A549 (cell line): Measurements from ENCODE around the gene KRT6B. TPM values are rescaled to one million over a fixed set of nuclear protein-coding genes. Genes with fewer than 3 reads are reported as not detected.
A peak's percentile ranks its signal among the peaks of the same experiment; 100 is the strongest.

Source experiments
- ATAC-seq, 2 experiments: fragments of 200-7000 bp in 1 of 2; fragments of >200 bp in 1 of 2; cut with Nextera tagmentation in 1 of 2; cut with Tn5 transposase in 1 of 2; 3 replicates each; pipeline versions ENCODE4 v1.8.0 to v1.9.1; 2018 to 2020; ENCODE audit warnings: mild to moderate bottlenecking in 1 of 2, moderate library complexity in 1 of 2
- CTCF ChIA-PET: fragments of 300-600 bp; sonication (Branson Sonifier 250); formaldehyde crosslinking; extraction: SDS; loops from one replicate; lab custom pipeline; 2021; ENCODE audit warnings: antibody characterized with exemption, inconsistent platforms; lab: Yijun Ruan, JAX
- POLR2A ChIA-PET: fragments of 350-600 bp; formaldehyde crosslinking; extraction: SDS; loops from one replicate; lab custom pipeline; 2021; ENCODE audit warnings: antibody characterized with exemption, inconsistent platforms; lab: Yijun Ruan, JAX
- DNase-seq, 2 experiments: peaks; one replicate each; pipeline versions ENCODE4 v3.0.0 to v3.0.0-alpha.2; 2011 to 2016; ENCODE audit warnings: low read depth in 1 of 2, low spot score in 1 of 2
- FAIRE-seq: peaks from 2 replicates; lab custom pipeline; 2011; peaks lifted over from hg19 to GRCh38; lab: Jason Lieb, UNC
- H3K27ac ChIP-seq, 2 experiments: fragments of >200 bp; sonication (Bioruptor Twin); formaldehyde crosslinking; 3 replicates each; pipeline ENCODE4 v1.5.1; 2016 to 2017
- H3K4me1 ChIP-seq: fragments of >200 bp; sonication (Bioruptor Twin); formaldehyde crosslinking; 3 replicates; pipeline ENCODE4 v1.6.1; 2016
- H3K4me2 ChIP-seq: fragments of >200 bp; sonication (Bioruptor Twin); formaldehyde crosslinking; 3 replicates; pipeline ENCODE4 v1.6.1; 2016
- H3K4me3 ChIP-seq: fragments of >200 bp; sonication (Bioruptor Twin); formaldehyde crosslinking; 3 replicates; pipeline ENCODE4 v1.5.1; 2016
- H3K9me3 ChIP-seq: fragments of >200 bp; sonication (Bioruptor Twin); formaldehyde crosslinking; 3 replicates; pipeline ENCODE4 v1.6.1; 2016
- CBX8 ChIP-seq: fragments of 200-600 bp; sonication (generic); IDR thresholded peaks from 2 replicates; pipeline ENCODE4 v1.6.1; 2016
- EHF ChIP-seq: fragments of 250-450 bp; sonication (Bioruptor Pico); IDR thresholded peaks from 2 replicates; pipeline ENCODE4 v1.5.0; 2020; ENCODE audit warnings: mild to moderate bottlenecking
- EP300 ChIP-seq, 2 experiments: fragments of >200 bp; sonication (Bioruptor Twin); formaldehyde crosslinking; IDR thresholded peaks; 2 replicates in 1 of 2; 3 replicates in 1 of 2; pipeline ENCODE4 v1.6.1; 2016 to 2017
- ESRRA ChIP-seq: fragments of 150-350 bp; IDR thresholded peaks from 2 replicates; pipeline ENCODE4 v1.6.1; 2014; ENCODE audit warnings: mild to moderate bottlenecking, low read length, borderline replicate concordance
- FOSL2 ChIP-seq, 2 experiments: fragments of 450-650 bp in 1 of 2; fragments of >200 bp in 1 of 2; sonication (Bioruptor Twin) in 1 of 2; formaldehyde crosslinking; IDR thresholded peaks; 2 replicates each; pipeline versions ENCODE4 v1.5.0 to v1.6.1; 2016 to 2020; ENCODE audit warnings: mild to moderate bottlenecking in 1 of 2, moderate library complexity in 1 of 2
- FOXS1 ChIP-seq: fragments of 250-450 bp; sonication (Bioruptor Pico); IDR thresholded peaks from 2 replicates; pipeline ENCODE4 v1.5.0; 2020; ENCODE audit warnings: mild to moderate bottlenecking, moderate library complexity
- GATA3 ChIP-seq: IDR thresholded peaks from 2 replicates; pipeline ENCODE4 v1.6.1; 2012; ENCODE audit warnings: borderline replicate concordance
- HES2 ChIP-seq: fragments of >200 bp; sonication (Bioruptor Twin); formaldehyde crosslinking; IDR thresholded peaks from 2 replicates; pipeline ENCODE4 v1.6.1; 2016
- HOXB13 ChIP-seq: fragments of 250-450 bp; sonication (Bioruptor Pico); IDR thresholded peaks from 2 replicates; pipeline ENCODE4 v1.5.0; 2020; ENCODE audit warnings: low read depth, mild to moderate bottlenecking, moderate library complexity
- HOXB5 ChIP-seq: fragments of 250-450 bp; sonication (Bioruptor Pico); IDR thresholded peaks from 2 replicates; pipeline ENCODE4 v1.5.0; 2020; ENCODE audit warnings: mild to moderate bottlenecking, moderate library complexity
- MYC ChIP-seq: IDR thresholded peaks from 2 replicates; pipeline ENCODE4 v1.6.1; 2012; ENCODE audit warnings: mild to moderate bottlenecking, inconsistent platforms, low read length, improper control_type of control experiment, borderline replicate concordance
- RCOR1 ChIP-seq: fragments of 150-350 bp; IDR thresholded peaks from 2 replicates; pipeline ENCODE4 v1.6.1; 2014; ENCODE audit warnings: antibody characterized with exemption, low read length, low read depth
- RFX5 ChIP-seq: fragments of 450-650 bp; IDR thresholded peaks from 2 replicates; pipeline ENCODE4 v1.7.1; 2014; ENCODE audit warnings: antibody characterized with exemption, mild to moderate bottlenecking, moderate library complexity
- SMC3 ChIP-seq: fragments of >200 bp; sonication (Bioruptor Twin); formaldehyde crosslinking; IDR thresholded peaks from 3 replicates; pipeline ENCODE4 v1.6.1; 2018; ENCODE audit warnings: inconsistent platforms
- TFCP2L1 ChIP-seq: fragments of 250-450 bp; sonication (Bioruptor Pico); IDR thresholded peaks from 2 replicates; pipeline ENCODE4 v1.5.0; 2021; ENCODE audit warnings: mild to moderate bottlenecking
- WGBS: methylation state at CpG from one replicate; pipeline ENCODE4 v1.1.6; 2017; ENCODE audit errors: missing lambda C conversion rate; 5-methylcytosine and 5-hydroxymethylcytosine counted together
- polyA plus RNA-seq, 4 experiments: library from polyadenylated mRNA; depleted of rRNA in 3 of 4; stranded (reverse); fragments of >200 nt; fragmentation: RNase III in 1 of 4; extraction: RNeasy Plus Mini Kit Qiagen cat#74134 plus additional on column Dnase treatment in 1 of 4; gene quantifications; 2 replicates in 3 of 4; 3 replicates in 1 of 4; pipeline ENCODE4 v1.2.3, GENCODE V29; 2011 to 2017
- TF ChIP-seq, protein P1 (sequence below): IDR thresholded peaks from 2 replicates; pipeline ENCODE4 v1.6.1; 2012
- TF ChIP-seq, protein P2 (sequence below): fragments of 200-600 bp; sonication (generic); IDR thresholded peaks from 2 replicates; pipeline ENCODE4 v1.6.1; 2016; ENCODE audit warnings: antibody characterized with exemption, mild to moderate bottlenecking, moderate library complexity
- TF ChIP-seq, protein P3 (sequence below): fragments of 250-450 bp; sonication (Bioruptor Pico); IDR thresholded peaks from 2 replicates; pipeline ENCODE4 v1.5.0; 2021; ENCODE audit warnings: mild to moderate bottlenecking, moderate library complexity, borderline replicate concordance
- TF ChIP-seq, protein P4 (sequence below): fragments of >200 bp; sonication (Bioruptor Twin); formaldehyde crosslinking; IDR thresholded peaks from 3 replicates; pipeline ENCODE4 v1.6.1; 2016

Gene KRT6B
- polyA plus RNA-seq, 2 of the 4 experiments (the other 2 are of a cell fraction): not detected

GRCh38 chr12:52437508-52437907 is 14.4 kb downstream of the KRT6B start:
- Histone ChIP-seq H3K4me3 (no peak overlapping the region), H3K9me3 (no peaks in the 10 kb centered on the region), H3K4me1 (peaks cover 18% of the 10 kb centered on the region), H3K27ac (0 out of 6 replicates have a peak overlapping the region, but pooled peaks of 1 of the 2 experiments have one; percentile 24), H3K4me2 (no peak overlapping the region)
- ATAC-seq: no peak
- ChIA-PET POLR2A (no interaction called here), CTCF (interaction anchor here (0.5 to 1.4 kb wide), 3 partner anchors 28 to 379 kb away, joined by 3 to 4 read pairs (median 3); no protein-coding TSS in a partner anchor)
- TF ChIP-seq EHF (no peak), GATA3 (no peak), RCOR1 (no peak), ESRRA (no peak), HES2 (no peak), HOXB13 (CRISPR knock-in tag) (no peak), CBX8 (no peak), TFCP2L1 (no peak), EP300 (IDR thresholded peaks at IDR 0.05) (no peak), SMC3 (no peak), HOXB5 (CRISPR knock-in tag) (no peak)
- TF ChIP-seq, protein P1, sequence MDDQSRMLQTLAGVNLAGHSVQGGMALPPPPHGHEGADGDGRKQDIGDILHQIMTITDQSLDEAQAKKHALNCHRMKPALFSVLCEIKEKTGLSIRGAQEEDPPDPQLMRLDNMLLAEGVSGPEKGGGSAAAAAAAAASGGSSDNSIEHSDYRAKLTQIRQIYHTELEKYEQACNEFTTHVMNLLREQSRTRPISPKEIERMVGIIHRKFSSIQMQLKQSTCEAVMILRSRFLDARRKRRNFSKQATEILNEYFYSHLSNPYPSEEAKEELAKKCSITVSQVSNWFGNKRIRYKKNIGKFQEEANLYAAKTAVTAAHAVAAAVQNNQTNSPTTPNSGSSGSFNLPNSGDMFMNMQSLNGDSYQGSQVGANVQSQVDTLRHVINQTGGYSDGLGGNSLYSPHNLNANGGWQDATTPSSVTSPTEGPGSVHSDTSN: no peak
- TF ChIP-seq, protein P2, sequence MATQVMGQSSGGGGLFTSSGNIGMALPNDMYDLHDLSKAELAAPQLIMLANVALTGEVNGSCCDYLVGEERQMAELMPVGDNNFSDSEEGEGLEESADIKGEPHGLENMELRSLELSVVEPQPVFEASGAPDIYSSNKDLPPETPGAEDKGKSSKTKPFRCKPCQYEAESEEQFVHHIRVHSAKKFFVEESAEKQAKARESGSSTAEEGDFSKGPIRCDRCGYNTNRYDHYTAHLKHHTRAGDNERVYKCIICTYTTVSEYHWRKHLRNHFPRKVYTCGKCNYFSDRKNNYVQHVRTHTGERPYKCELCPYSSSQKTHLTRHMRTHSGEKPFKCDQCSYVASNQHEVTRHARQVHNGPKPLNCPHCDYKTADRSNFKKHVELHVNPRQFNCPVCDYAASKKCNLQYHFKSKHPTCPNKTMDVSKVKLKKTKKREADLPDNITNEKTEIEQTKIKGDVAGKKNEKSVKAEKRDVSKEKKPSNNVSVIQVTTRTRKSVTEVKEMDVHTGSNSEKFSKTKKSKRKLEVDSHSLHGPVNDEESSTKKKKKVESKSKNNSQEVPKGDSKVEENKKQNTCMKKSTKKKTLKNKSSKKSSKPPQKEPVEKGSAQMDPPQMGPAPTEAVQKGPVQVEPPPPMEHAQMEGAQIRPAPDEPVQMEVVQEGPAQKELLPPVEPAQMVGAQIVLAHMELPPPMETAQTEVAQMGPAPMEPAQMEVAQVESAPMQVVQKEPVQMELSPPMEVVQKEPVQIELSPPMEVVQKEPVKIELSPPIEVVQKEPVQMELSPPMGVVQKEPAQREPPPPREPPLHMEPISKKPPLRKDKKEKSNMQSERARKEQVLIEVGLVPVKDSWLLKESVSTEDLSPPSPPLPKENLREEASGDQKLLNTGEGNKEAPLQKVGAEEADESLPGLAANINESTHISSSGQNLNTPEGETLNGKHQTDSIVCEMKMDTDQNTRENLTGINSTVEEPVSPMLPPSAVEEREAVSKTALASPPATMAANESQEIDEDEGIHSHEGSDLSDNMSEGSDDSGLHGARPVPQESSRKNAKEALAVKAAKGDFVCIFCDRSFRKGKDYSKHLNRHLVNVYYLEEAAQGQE: no peak
- TF ChIP-seq, protein P3, sequence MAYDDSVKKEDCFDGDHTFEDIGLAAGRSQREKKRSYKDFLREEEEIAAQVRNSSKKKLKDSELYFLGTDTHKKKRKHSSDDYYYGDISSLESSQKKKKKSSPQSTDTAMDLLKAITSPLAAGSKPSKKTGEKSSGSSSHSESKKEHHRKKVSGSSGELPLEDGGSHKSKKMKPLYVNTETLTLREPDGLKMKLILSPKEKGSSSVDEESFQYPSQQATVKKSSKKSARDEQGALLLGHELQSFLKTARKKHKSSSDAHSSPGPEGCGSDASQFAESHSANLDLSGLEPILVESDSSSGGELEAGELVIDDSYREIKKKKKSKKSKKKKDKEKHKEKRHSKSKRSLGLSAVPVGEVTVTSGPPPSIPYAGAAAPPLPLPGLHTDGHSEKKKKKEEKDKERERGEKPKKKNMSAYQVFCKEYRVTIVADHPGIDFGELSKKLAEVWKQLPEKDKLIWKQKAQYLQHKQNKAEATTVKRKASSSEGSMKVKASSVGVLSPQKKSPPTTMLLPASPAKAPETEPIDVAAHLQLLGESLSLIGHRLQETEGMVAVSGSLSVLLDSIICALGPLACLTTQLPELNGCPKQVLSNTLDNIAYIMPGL: no peak
- FAIRE-seq: no peak
- DNase-seq: no peak
- WGBS: 71% methylated on average over 9 of the region's 9 CpGs

DNA sequence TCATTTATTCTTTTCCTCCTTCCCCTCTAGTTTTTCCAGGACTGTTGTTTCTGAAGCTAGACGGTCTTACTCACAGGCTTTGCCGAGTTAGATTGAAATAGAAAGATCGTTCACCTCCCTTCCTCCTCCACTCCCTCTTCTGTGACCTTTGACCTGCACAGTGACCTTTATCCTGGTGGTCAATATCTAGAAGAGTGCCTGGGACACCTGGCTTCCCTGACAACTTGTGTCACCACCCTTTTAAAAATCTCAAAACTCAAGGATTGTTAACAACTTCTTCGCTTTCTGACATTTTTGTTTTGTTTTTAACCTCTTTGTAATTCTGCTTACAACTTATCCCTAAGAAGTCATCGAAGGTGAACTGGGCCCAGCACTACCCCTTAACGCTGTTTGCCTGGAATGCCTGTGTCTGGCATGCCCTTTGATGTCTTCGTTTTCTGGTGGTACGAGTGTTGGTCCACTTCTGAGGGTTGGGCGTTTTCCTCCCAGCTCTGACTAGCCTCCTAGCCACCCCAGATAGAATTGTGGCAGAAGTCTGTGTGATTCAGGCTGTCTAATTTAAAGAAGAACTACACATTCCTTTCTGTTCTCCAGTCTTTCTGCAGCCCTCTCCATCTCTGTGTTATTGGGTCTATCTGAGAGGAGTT is 15.0 kb downstream of the KRT6B start:
- no peak for FAIRE-seq
- TF ChIP-seq TFCP2L1 (no peak), MYC (no peak), RFX5 (no peak), FOXS1 (CRISPR knock-in tag) (no peak), FOSL2 (IDR thresholded peaks at IDR 0.05) (no peak), FOSL2 (CRISPR knock-in tag; IDR thresholded peaks at IDR 0.05) (no peak)
- TF ChIP-seq, protein P3: no peak
- TF ChIP-seq, protein P4, sequence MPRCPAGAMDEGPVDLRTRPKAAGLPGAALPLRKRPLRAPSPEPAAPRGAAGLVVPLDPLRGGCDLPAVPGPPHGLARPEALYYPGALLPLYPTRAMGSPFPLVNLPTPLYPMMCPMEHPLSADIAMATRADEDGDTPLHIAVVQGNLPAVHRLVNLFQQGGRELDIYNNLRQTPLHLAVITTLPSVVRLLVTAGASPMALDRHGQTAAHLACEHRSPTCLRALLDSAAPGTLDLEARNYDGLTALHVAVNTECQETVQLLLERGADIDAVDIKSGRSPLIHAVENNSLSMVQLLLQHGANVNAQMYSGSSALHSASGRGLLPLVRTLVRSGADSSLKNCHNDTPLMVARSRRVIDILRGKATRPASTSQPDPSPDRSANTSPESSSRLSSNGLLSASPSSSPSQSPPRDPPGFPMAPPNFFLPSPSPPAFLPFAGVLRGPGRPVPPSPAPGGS: no peak
- TF ChIP-seq, all 56 proteins: peak for 0
- CTCF ChIA-PET: interaction anchor here (1.0 to 1.4 kb wide), 3 partner anchors 28 to 65 kb away, joined by 3 to 4 read pairs (median 3); no protein-coding TSS in a partner anchor
- no peak overlapping the region for H3K4me3 ChIP-seq
- DNase-seq (no peak), ATAC-seq (no peak)
- H3K27ac ChIP-seq: no peak overlapping the region
- peaks cover 12% of the 10 kb centered on the region for H3K4me1 ChIP-seq
- 83% methylated on average over 9 of the region's 9 CpGs for WGBS
- POLR2A ChIA-PET: no interaction called here
- no peaks in the 10 kb centered on the region for H3K9me3 ChIP-seq
- no peak overlapping the region for H3K4me2 ChIP-seq
